ENCODE measurements around the gene TRAK1.

The TRAK1 gene

GRCh38 chr3:42067326-42067725, 23.8 kb upstream of the TRAK1 start:
- no peak for DNase-seq (ENCODE audit: low spot score)

- no peak for DNase-seq (ENCODE audit: low spot score)
Measured at GRCh38 chr3:42068303-42069088, 22.7 kb upstream of the TRAK1 start.

GRCh38 chr3:42070089-42070488, 21.1 kb upstream of the TRAK1 start:
- no peak for DNase-seq (ENCODE audit: low spot score)

- DNase-seq (ENCODE audit: low spot score): no peak
Measured at GRCh38 chr3:42070524-42070923, 20.6 kb upstream of the TRAK1 start.

GRCh38 chr3:42071904-42072812, 19.0 kb upstream of the TRAK1 start:
- DNase-seq (ENCODE audit: low spot score): no peak

GRCh38 chr3:42072831-42073301, 18.3 kb upstream of the TRAK1 start:
- no peak for DNase-seq (ENCODE audit: low spot score)

- DNase-seq (ENCODE audit: low spot score): no peak
Measured at GRCh38 chr3:42077785-42078184, 13.4 kb upstream of the TRAK1 start.

- DNase-seq (ENCODE audit: low spot score): no peak
Measured at GRCh38 chr3:42078677-42079076, 12.5 kb upstream of the TRAK1 start.

GRCh38 chr3:42079701-42080452, 11.3 kb upstream of the TRAK1 start:
- no peak for DNase-seq (ENCODE audit: low spot score)

- no peak for DNase-seq (ENCODE audit: low spot score)
Measured at GRCh38 chr3:42080453-42080872, 10.7 kb upstream of the TRAK1 start.

- no peak for DNase-seq (ENCODE audit: low spot score)
Measured at GRCh38 chr3:42081838-42082473, 9.2 kb upstream of the TRAK1 start.

GRCh38 chr3:42084586-42084985, 6.6 kb upstream of the TRAK1 start:
- DNase-seq (ENCODE audit: low spot score): no peak

- DNase-seq (ENCODE audit: low spot score): no peak
Measured at GRCh38 chr3:42085641-42086376, 5.3 kb upstream of the TRAK1 start.

- no peak for DNase-seq (ENCODE audit: low spot score)
Measured at GRCh38 chr3:42088803-42089530, 2.2 kb upstream of the TRAK1 start.

- no peak for DNase-seq (ENCODE audit: low spot score)
Measured at GRCh38 chr3:42092006-42092405, 849 bp downstream of the TRAK1 start.

GRCh38 chr3:42094128-42094527, 3.0 kb downstream of the TRAK1 start:
- DNase-seq (ENCODE audit: low spot score): no peak

- DNase-seq (ENCODE audit: low spot score): no peak
Measured at GRCh38 chr3:42094691-42095391, 3.7 kb downstream of the TRAK1 start.

- DNase-seq (ENCODE audit: low spot score): no peak
Measured at GRCh38 chr3:42095540-42095939, 4.4 kb downstream of the TRAK1 start.

- DNase-seq (ENCODE audit: low spot score): peak; percentile 9
Measured at GRCh38 chr3:42096796-42097565, 5.8 kb downstream of the TRAK1 start.

All from RKO (cell line).